Loucy (cell line): Measurements from ENCODE around the gene CXCL1.

Source experiments
- CTCF ChIP-seq: fragments of 200-600 bp; sonication (generic); conservative IDR thresholded peaks from 2 replicates; pipeline ENCODE4 v1.5.1; 2014; ENCODE audit warnings: mild to moderate bottlenecking, antibody characterized with exemption, low read length
- EZH2phosphoT487 ChIP-seq: fragments of 200-600 bp; IDR thresholded peaks from 2 replicates; pipeline ENCODE4 v1.6.1; 2018; ENCODE audit warnings: antibody characterized with exemption, mild to moderate bottlenecking, moderate library complexity, borderline replicate concordance

GRCh38 chr4:73859614-73860088, 9.5 kb upstream of the CXCL1 start:
- TF ChIP-seq CTCF (no peak), EZH2phosphoT487 (no peak)
